ENCODE results near the gene ADGRG3. TPM values are rescaled to one million over a fixed set of nuclear protein-coding genes. Genes with fewer than 3 reads are reported as not detected.

ADGRG3 gene
- total and polyA plus RNA-seq, 9 of the 15 experiments (the other 6 are each of a cell fraction or from before 2014, with no cell fraction given): 0.09 to 0.52 (median 0.14) TPM; not detected in 3

DNA sequence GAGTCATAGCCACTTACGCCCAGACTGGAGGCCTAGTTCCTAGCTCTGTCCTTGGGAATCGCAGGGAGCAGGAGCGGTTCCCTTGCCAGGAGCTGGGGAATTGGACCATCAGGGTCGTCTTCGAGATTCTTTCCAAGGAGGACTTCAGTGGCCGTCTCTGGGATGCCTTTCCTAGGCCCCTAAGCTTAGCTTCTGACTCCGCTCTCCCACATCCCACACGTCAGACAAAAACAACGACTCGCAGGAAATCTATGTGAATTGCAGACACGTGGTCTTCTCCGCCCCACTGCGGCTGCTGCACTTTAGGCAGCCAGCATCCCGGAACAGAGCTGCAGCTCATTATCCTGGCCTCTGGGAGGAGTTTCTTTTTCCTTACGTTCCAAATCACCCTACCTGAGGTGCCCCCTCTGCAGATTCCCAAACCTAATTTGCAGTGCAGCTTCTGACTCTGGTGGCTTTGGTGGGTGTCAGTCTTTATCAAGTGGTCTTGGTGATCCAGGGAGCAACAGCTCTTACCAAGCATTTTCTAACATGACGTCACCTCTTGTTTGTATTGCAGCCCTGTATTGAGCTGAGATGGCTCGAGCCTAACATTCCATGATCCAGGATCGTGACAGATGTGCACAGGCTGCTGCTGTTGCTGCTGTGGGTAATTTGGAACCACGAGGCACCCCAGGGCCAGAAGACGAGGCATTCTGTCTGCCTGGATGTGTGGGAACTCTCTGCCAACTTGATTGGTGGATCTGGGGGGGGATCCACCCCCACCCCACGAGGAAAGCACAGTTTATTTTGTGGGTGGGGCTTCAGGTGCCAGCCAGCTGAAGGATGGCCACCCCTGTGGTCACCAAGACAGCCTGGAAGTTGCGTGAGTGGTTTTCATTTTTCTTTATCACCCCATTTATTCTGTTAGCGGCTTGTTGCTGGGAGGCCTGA, 68.6 kb downstream of the ADGRG3 start (continued):
- TF ChIP-seq, protein P1, sequence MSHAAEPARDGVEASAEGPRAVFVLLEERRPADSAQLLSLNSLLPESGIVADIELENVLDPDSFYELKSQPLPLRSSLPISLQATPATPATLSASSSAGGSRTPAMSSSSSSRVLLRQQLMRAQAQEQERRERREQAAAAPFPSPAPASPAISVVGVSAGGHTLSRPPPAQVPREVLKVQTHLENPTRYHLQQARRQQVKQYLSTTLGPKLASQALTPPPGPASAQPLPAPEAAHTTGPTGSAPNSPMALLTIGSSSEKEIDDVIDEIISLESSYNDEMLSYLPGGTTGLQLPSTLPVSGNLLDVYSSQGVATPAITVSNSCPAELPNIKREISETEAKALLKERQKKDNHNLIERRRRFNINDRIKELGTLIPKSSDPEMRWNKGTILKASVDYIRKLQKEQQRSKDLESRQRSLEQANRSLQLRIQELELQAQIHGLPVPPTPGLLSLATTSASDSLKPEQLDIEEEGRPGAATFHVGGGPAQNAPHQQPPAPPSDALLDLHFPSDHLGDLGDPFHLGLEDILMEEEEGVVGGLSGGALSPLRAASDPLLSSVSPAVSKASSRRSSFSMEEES (CRISPR knock-in tag; IDR thresholded peaks at IDR 0.05): no peak
- TF ChIP-seq NCOA4 (IDR thresholded peaks at IDR 0.05; ENCODE audit: partially characterized antibody) (no peak), ZFP30 (CRISPR knock-in tag; IDR thresholded peaks at IDR 0.05; ENCODE audit: borderline replicate concordance) (no peak), JUND (IDR thresholded peaks at IDR 0.05; ENCODE audit: borderline replicate concordance, low read depth, low read length) (peak; percentile 70), JUND (tag; IDR thresholded peaks at IDR 0.05; ENCODE audit: borderline replicate concordance, low read depth, low read length) (peak; percentile 94), ATF7 (IDR thresholded peaks at IDR 0.05) (peak; percentile 98), SIX5 (IDR thresholded peaks at IDR 0.05; ENCODE audit: borderline replicate concordance in 1 of 2, insufficient read depth in 1 of 2, low read depth in 1 of 2, low read length in 2 of 2) (no peak), ARHGAP35 (IDR thresholded peaks at IDR 0.05; ENCODE audit: partially characterized antibody) (no peak), RAD21 (CRISPR knock-in tag; conservative IDR thresholded peaks at IDR 0.05 in 1 of 2, IDR thresholded peaks at IDR 0.05 in 1 of 2) (peak; percentile 59 to 66), EP400 (IDR thresholded peaks at IDR 0.05) (peak; percentile 69), ETV5 (CRISPR knock-in tag; IDR thresholded peaks at IDR 0.05; ENCODE audit: low read depth) (no peak), GTF2A2 (tag; IDR thresholded peaks at IDR 0.05) (no peak)
- TF ChIP-seq, protein P2, sequence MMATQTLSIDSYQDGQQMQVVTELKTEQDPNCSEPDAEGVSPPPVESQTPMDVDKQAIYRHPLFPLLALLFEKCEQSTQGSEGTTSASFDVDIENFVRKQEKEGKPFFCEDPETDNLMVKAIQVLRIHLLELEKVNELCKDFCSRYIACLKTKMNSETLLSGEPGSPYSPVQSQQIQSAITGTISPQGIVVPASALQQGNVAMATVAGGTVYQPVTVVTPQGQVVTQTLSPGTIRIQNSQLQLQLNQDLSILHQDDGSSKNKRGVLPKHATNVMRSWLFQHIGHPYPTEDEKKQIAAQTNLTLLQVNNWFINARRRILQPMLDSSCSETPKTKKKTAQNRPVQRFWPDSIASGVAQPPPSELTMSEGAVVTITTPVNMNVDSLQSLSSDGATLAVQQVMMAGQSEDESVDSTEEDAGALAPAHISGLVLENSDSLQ (IDR thresholded peaks at IDR 0.05): no peak
- TF ChIP-seq, protein P3, sequence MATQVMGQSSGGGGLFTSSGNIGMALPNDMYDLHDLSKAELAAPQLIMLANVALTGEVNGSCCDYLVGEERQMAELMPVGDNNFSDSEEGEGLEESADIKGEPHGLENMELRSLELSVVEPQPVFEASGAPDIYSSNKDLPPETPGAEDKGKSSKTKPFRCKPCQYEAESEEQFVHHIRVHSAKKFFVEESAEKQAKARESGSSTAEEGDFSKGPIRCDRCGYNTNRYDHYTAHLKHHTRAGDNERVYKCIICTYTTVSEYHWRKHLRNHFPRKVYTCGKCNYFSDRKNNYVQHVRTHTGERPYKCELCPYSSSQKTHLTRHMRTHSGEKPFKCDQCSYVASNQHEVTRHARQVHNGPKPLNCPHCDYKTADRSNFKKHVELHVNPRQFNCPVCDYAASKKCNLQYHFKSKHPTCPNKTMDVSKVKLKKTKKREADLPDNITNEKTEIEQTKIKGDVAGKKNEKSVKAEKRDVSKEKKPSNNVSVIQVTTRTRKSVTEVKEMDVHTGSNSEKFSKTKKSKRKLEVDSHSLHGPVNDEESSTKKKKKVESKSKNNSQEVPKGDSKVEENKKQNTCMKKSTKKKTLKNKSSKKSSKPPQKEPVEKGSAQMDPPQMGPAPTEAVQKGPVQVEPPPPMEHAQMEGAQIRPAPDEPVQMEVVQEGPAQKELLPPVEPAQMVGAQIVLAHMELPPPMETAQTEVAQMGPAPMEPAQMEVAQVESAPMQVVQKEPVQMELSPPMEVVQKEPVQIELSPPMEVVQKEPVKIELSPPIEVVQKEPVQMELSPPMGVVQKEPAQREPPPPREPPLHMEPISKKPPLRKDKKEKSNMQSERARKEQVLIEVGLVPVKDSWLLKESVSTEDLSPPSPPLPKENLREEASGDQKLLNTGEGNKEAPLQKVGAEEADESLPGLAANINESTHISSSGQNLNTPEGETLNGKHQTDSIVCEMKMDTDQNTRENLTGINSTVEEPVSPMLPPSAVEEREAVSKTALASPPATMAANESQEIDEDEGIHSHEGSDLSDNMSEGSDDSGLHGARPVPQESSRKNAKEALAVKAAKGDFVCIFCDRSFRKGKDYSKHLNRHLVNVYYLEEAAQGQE (IDR thresholded peaks at IDR 0.05; ENCODE audit: borderline replicate concordance): peak; percentile 47; the same call in 1 of the 2 replicates
- TF ChIP-seq, protein P3 (CRISPR knock-in tag; IDR thresholded peaks at IDR 0.05; ENCODE audit: low read depth): no peak
